ENCODE data around the gene TNFRSF8. TPM values are rescaled to one million over a fixed set of nuclear protein-coding genes. Genes with fewer than 3 reads are reported as not detected.

The TNFRSF8 gene
- total and polyA plus RNA-seq, 9 donors = 0.17 to 10.9 (median 0.45) TPM

- peaks cover 2% of the 10 kb centered on the region for H3K4me1 ChIP-seq (ENCODE audit: insufficient read depth)
- intact Hi-C loops (cut with DNase I) = no loop called here
- 96 to 100% (median 99%) methylated on average over 2 of the region's 2 CpGs for WGBS, 3 donors
These were observed 88.4 kb downstream of the TNFRSF8 start for GRCh38 chr1:12151465-12151864.

GRCh38 chr1:12152113-12152891 is 89.2 kb downstream of the TNFRSF8 start:
- Histone ChIP-seq H3K4me3 (no peak overlapping the region), H3K36me3 (no peaks in the 10 kb centered on the region), H3K9me3 (no peaks in the 10 kb centered on the region), H3K4me1 (ENCODE audit: insufficient read depth) (no peaks in the 10 kb centered on the region), H3K27me3 (no peaks in the 10 kb centered on the region), H3K27ac (no peak overlapping the region)
- intact Hi-C loops (cut with DNase I) = no loop called here
- WGBS, 3 donors = 89 to 95% (median 92%) methylated on average over 7 of the region's 7 CpGs
- TF ChIP-seq EP300 (IDR thresholded peaks at IDR 0.05) (no peak), POLR2A (IDR thresholded peaks at IDR 0.05) (no peak), CTCF (IDR thresholded peaks at IDR 0.05) (no peak)
- no peak for DNase-seq

More at GRCh38 chr1:12151465-12151864, 88.4 kb downstream of the TNFRSF8 start:
- Histone ChIP-seq H3K27ac (no peak overlapping the region), H3K27me3 (no peaks in the 10 kb centered on the region), H3K9me3 (no peaks in the 10 kb centered on the region), H3K4me3 (no peak overlapping the region), H3K36me3 (no peaks in the 10 kb centered on the region)
- TF ChIP-seq CTCF (IDR thresholded peaks at IDR 0.05) = no peak
- no peak for TF ChIP-seq POLR2A (IDR thresholded peaks at IDR 0.05)
- TF ChIP-seq EP300 (IDR thresholded peaks at IDR 0.05) = no peak
- DNase-seq = no peak

GRCh38 chr1:12153181-12153785 is 90.2 kb downstream of the TNFRSF8 start:
- intact Hi-C loops (cut with DNase I) = no loop called here
- Histone ChIP-seq H3K9me3 (no peaks in the 10 kb centered on the region), H3K27me3 (no peaks in the 10 kb centered on the region), H3K4me1 (ENCODE audit: insufficient read depth) (no peaks in the 10 kb centered on the region), H3K4me3 (no peak overlapping the region), H3K27ac (no peak overlapping the region), H3K36me3 (no peaks in the 10 kb centered on the region)
- TF ChIP-seq CTCF (IDR thresholded peaks at IDR 0.05) (no peak), POLR2A (IDR thresholded peaks at IDR 0.05) (no peak), EP300 (IDR thresholded peaks at IDR 0.05) (no peak)
- no peak for DNase-seq
- 73 to 74% (median 73%) methylated on average over 13 of the region's 13 CpGs for WGBS, 3 donors

- TF ChIP-seq CTCF (IDR thresholded peaks at IDR 0.05) (no peak), EP300 (IDR thresholded peaks at IDR 0.05) (no peak)
- no peaks in the 10 kb centered on the region for H3K9me3 ChIP-seq
- H3K27ac ChIP-seq = no peak overlapping the region
- peaks cover 4% of the 10 kb centered on the region for H3K4me1 ChIP-seq (ENCODE audit: insufficient read depth)
- DNase-seq = no peak
- 93 to 100% (median 98%) methylated on average over 2 of the region's 2 CpGs for WGBS, 3 donors
- no peaks in the 10 kb centered on the region for H3K36me3 ChIP-seq
- intact Hi-C loops (cut with DNase I) = no loop called here
- H3K4me3 ChIP-seq = no peak overlapping the region
- no peaks in the 10 kb centered on the region for H3K27me3 ChIP-seq
These were observed 92.2 kb downstream of the TNFRSF8 start for GRCh38 chr1:12155328-12155727.
